Pancreas (tissue), 10 donors: ENCODE data around the gene DGCR2. TPM values are rescaled to one million over a fixed set of nuclear protein-coding genes. Genes with fewer than 3 reads are reported as not detected.

ENCODE experiments used
- ATAC-seq, 4 donors: fragments of 200-7000 bp; cut with Tn5 transposase; one replicate each; pipeline versions ENCODE4 v1.8.0 to v1.9.1; 2020; ENCODE audit warnings: mild to moderate bottlenecking in 4 of 4, moderate library complexity in 4 of 4
- DNase-seq, 6 donors: peaks; one replicate each; pipeline ENCODE4 v3.0.0-alpha.2; 2020
- FAIRE-seq: peaks from 2 replicates; lab custom pipeline; 2012; peaks lifted over from hg19 to GRCh38; lab: Jason Lieb, UNC
- H3K27ac ChIP-seq, 4 donors: fragments of 200-600 bp; sonication (generic); 1 replicate in 3 of 4; 2 replicates in 1 of 4; pipeline versions ENCODE4 v1.5.0 to v1.8.0; 2020
- H3K27me3 ChIP-seq, 4 donors: fragments of 200-600 bp; one replicate each; pipeline ENCODE4 v1.8.0; 2021
- H3K36me3 ChIP-seq, 3 donors: fragments of 200-600 bp; sonication (generic) in 1 of 3; one replicate each; pipeline versions ENCODE4 v1.5.0 to v1.8.0; 2020 to 2021
- H3K4me1 ChIP-seq, 3 donors: fragments of 200-600 bp; one replicate each; pipeline ENCODE4 v1.8.0; 2021
- H3K4me3 ChIP-seq, 4 donors: fragments of 200-600 bp; sonication (generic) in 2 of 4; one replicate each; pipeline versions ENCODE4 v1.5.0 to v1.8.0; 2020 to 2021
- H3K9me3 ChIP-seq, 4 donors: fragments of 200-600 bp; one replicate each; pipeline ENCODE4 v1.8.0; 2021
- WGBS, 2 donors: extraction: QIAGEN DNeasy Blood & Tissue Kit; methylation state at CpG; one replicate each; pipeline ENCODE4 v1.1.7; 2013; 5-methylcytosine and 5-hydroxymethylcytosine counted together
- intact Hi-C, 3 donors: fragments of 100-400 bp; cut with DNase I; formaldehyde crosslinking; loops; one replicate each; pipeline versions ENCODE4 v1.11.1 to v1.14.2; 2022
- polyA plus RNA-seq, 2 donors: library from polyadenylated mRNA; stranded (reverse); fragments of 200-250 nt; gene quantifications; one replicate each; pipeline ENCODE4 v1.2.3, GENCODE V29; 2013
- total RNA-seq, 6 donors: library from RNA; stranded (reverse); fragmentation: NEBNext Ultra II Directional in 4 of 6; extraction: Animal tissue kit (Norgen Biotek cat#: 25700) in 4 of 6; gene quantifications; one replicate each; pipeline versions ENCODE4 v1.2.1 to v1.2.4, GENCODE V29; 2021 to 2023
- TF ChIP-seq, protein P1 (sequence below), 4 donors: fragments of 200-600 bp; sonication (generic) in 3 of 4; IDR thresholded peaks; one replicate each; pipeline versions ENCODE4 v1.5.0 to v1.8.0; 2021; ENCODE audit warnings: antibody characterized with exemption in 4 of 4
- donor health status: healthy with polysubstance abuse.
- donor health status: DM: no; HTN: no; CAD: no; lungs with moderate emphysema.
- donor health status: DM: no; HTN: no; CAD: no.
- donor health status: control.
- donor health status: control.
- donor health status: Bipolar disorder and iron deficiency.
- donor health status: DM: yes; HTN: yes; CAD: no.
- donor health status: DM: no; HTN: no; CAD: no.
- donor health status: DM: no; HTN: no; CAD: no.
- donor health status: DM: yes; HTN: yes; CAD: no.

Gene DGCR2
- total and polyA plus RNA-seq, 8 donors: 24.3 to 41.5 (median 30.1) TPM

DNA sequence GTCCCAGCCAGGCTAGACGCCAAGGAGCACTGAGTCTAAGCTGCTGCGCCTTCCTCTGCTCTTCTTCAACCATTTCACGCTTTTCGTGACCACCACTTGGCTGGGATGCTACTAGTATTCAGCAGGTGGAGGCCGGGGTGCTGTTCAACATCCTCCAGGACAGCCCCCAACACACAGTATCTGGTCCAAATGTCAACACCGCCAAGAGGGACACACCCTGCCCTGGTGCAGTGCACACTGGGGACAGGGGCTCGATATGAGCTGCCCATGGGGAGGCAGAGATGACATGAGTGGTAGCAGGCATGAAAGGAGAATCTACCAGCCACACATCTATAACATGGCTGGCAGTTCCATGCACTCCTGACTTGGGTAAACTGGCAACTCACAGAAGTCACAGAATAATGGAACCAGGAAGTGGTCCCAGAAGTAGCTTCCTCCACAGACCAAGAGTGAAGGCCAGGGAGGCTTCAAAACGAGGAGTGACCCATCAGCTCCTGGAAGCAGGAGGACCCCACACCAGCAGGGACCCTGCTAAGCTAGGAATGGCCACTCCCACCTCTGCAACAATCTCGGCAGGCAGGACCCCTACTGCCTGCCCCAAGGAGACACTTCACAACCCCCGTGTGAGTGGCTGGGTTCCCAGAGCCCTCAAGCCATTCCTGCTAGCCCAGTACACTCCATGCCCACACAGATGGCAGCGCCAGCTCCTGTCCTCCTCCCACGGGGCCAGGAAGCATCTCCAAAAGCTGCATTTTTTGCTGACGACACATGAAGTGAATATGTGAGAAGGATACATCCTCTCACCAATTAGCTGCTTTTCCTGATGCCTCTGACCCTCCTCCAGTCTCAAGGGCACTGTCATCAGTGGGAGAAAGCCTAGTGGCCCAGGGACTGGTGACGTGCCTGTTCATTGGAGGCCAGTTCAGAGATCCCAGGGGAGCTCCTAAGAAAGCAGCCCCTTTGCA, 78.8 kb downstream of the DGCR2 start:
- intact Hi-C loops: no loop called here
- no peaks in the 10 kb centered on the region for H3K4me1 ChIP-seq
- no peaks in the 10 kb centered on the region for H3K9me3 ChIP-seq
- H3K27me3 ChIP-seq: no peaks in the 10 kb centered on the region
- no peak for ATAC-seq
- no peak overlapping the region for H3K4me3 ChIP-seq
- TF ChIP-seq, protein P1, sequence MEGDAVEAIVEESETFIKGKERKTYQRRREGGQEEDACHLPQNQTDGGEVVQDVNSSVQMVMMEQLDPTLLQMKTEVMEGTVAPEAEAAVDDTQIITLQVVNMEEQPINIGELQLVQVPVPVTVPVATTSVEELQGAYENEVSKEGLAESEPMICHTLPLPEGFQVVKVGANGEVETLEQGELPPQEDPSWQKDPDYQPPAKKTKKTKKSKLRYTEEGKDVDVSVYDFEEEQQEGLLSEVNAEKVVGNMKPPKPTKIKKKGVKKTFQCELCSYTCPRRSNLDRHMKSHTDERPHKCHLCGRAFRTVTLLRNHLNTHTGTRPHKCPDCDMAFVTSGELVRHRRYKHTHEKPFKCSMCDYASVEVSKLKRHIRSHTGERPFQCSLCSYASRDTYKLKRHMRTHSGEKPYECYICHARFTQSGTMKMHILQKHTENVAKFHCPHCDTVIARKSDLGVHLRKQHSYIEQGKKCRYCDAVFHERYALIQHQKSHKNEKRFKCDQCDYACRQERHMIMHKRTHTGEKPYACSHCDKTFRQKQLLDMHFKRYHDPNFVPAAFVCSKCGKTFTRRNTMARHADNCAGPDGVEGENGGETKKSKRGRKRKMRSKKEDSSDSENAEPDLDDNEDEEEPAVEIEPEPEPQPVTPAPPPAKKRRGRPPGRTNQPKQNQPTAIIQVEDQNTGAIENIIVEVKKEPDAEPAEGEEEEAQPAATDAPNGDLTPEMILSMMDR (IDR thresholded peaks at IDR 0.05): no peak
- DNase-seq: no peak
- H3K36me3 ChIP-seq: peaks cover 8 to 99% (median 55%) of the 10 kb centered on the region in 3 donors
- no peak for FAIRE-seq
- 78 to 82% methylated on average over 14 of the region's 14 CpGs for WGBS, 2 donors
- no peak overlapping the region for H3K27ac ChIP-seq

DNA sequence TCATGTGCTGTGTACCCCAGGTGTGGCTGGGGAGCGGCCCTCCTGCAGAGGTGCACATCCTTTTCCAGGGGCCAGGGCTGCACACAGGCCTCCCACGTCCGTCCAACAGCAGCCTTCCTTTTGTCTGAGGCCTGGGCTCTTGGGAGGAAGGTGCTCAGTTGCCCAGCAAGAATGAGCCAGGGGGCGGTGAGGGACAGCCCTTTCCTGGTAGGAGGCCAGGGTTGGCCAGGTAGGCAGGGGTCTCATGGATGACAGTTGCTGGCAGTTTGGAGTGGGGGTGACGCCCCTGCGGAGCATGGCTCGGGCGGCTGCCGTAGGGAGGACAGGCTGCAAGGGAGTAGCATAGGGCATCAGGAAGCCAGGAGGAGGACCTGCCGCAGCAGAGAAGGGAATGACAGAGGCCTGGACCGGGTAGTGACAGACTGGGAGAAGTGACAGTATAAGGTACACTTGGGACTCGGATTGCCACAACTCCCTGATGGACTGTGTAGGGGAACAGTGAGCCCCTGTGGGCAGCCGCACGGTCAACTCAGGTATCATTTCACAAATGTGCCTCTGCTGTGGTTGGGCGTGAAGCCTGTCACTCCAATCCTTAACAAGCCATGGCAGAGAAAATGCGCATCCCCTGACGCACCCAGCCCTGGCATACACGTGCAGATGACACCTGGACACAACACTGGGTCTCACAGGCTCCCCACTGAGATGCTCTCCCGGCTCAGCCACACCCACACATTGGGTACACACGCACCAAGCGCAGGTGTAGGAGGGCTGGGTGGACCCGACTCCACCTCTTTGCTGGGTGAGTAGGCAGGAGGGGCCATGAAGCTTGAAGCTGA, 79.7 kb downstream of the DGCR2 start:
- no peak overlapping the region for H3K27ac ChIP-seq
- no peaks in the 10 kb centered on the region for H3K4me1 ChIP-seq
- peaks cover 8 to 99% (median 55%) of the 10 kb centered on the region in 3 donors for H3K36me3 ChIP-seq
- intact Hi-C loops: no loop called here
- peak in 1 of 6 donors; percentile 66 for DNase-seq
- ATAC-seq: no peak
- WGBS, 2 donors: 90 to 93% methylated on average over 22 of the region's 22 CpGs
- no peak for FAIRE-seq
- no peaks in the 10 kb centered on the region for H3K9me3 ChIP-seq
- H3K4me3 ChIP-seq: no peak overlapping the region
- H3K27me3 ChIP-seq: no peaks in the 10 kb centered on the region
- TF ChIP-seq, protein P1 (IDR thresholded peaks at IDR 0.05): no peak

DNA sequence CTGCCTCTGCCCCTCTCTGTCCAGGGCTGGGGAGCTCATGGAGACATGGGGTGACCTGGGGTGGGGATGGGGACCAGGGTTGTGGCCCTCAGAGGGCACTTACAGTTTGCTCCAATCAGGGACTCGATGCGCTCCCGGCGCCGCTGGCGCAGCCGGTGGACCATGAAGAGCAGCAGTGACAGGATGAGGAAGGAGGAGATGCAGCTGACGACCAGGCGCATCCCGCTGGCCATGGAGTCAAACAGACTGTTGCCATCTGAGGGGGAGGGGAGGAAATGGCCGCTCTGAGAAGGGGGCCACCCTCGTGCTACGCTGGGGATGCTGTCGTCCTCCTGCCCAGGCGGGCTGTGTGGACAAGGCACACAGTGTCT, 80.5 kb downstream of the DGCR2 start:
- Histone ChIP-seq H3K4me3 (no peak overlapping the region), H3K9me3 (no peaks in the 10 kb centered on the region), H3K36me3 (peaks cover 8 to 92% (median 47%) of the 10 kb centered on the region in 3 donors), H3K27me3 (no peaks in the 10 kb centered on the region), H3K27ac (no peak overlapping the region), H3K4me1 (no peaks in the 10 kb centered on the region)
- FAIRE-seq: no peak
- no peak for ATAC-seq
- WGBS, 2 donors: 96% methylated on average over 15 of the region's 15 CpGs
- intact Hi-C loops: no loop called here
- peak in 1 of 6 donors; percentile 35 for DNase-seq
- TF ChIP-seq, protein P1 (IDR thresholded peaks at IDR 0.05): no peak

- DNase-seq (peak in 1 of 6 donors; percentile 50), ATAC-seq (no peak), FAIRE-seq (no peak)
- TF ChIP-seq, protein P1 (IDR thresholded peaks at IDR 0.05): no peak
- intact Hi-C loops: no loop called here
- Histone ChIP-seq H3K36me3 (peaks cover 2 to 86% (median 43%) of the 10 kb centered on the region in 3 donors), H3K27me3 (no peaks in the 10 kb centered on the region), H3K4me3 (no peak overlapping the region), H3K4me1 (no peaks in the 10 kb centered on the region), H3K9me3 (no peaks in the 10 kb centered on the region), H3K27ac (no peak overlapping the region)
- 90 to 93% methylated on average over 30 of the region's 30 CpGs for WGBS, 2 donors
Measured at GRCh38 chr22:19040888-19041703, 81.1 kb downstream of the DGCR2 start.
